HEK293 (cell line): Measurements from ENCODE around the gene RAB39A.

Experiments used
- BCL6B ChIP-seq: fragments of 450-650 bp; formaldehyde crosslinking; IDR thresholded peaks from 2 replicates; pipeline ENCODE4 v1.5.1; 2017; ENCODE audit warnings: missing biosample characterization, missing genetic modification characterization
- HIC1 ChIP-seq: fragments of 450-650 bp; formaldehyde crosslinking; IDR thresholded peaks from 2 replicates; pipeline ENCODE4 v1.5.1; 2016; ENCODE audit warnings: missing biosample characterization, missing genetic modification characterization
- IKZF3 ChIP-seq: fragments of 450-650 bp; IDR thresholded peaks from 2 replicates; pipeline ENCODE4 v1.5.0; 2018; ENCODE audit warnings: missing biosample characterization, mild to moderate bottlenecking, missing genetic modification characterization, moderate library complexity
- KLF1 ChIP-seq: fragments of 450-650 bp; formaldehyde crosslinking; IDR thresholded peaks from 2 replicates; pipeline ENCODE4 v1.5.1; 2016; ENCODE audit warnings: missing biosample characterization, missing genetic modification characterization
- KLF10 ChIP-seq: fragments of 450-650 bp; IDR thresholded peaks from 2 replicates; pipeline ENCODE4 v1.5.1; 2018; ENCODE audit warnings: missing biosample characterization, mild to moderate bottlenecking, missing genetic modification characterization
- KLF9 ChIP-seq: fragments of 450-650 bp; formaldehyde crosslinking; IDR thresholded peaks from 2 replicates; pipeline ENCODE4 v1.5.1; 2016; ENCODE audit warnings: missing biosample characterization, missing genetic modification characterization, low read depth
- PRDM2 ChIP-seq: fragments of 450-650 bp; formaldehyde crosslinking; IDR thresholded peaks from 2 replicates; pipeline ENCODE4 v1.5.1; 2016; ENCODE audit warnings: missing biosample characterization, missing genetic modification characterization, borderline replicate concordance
- TCF7L2 ChIP-seq: IDR thresholded peaks from 2 replicates; pipeline ENCODE4 v1.6.1; 2011; ENCODE audit warnings: low read depth, mild to moderate bottlenecking, inconsistent platforms, low read length, moderate library complexity, borderline replicate concordance
- TRIM28 ChIP-seq: IDR thresholded peaks from 2 replicates; pipeline ENCODE4 v1.6.1; 2011; ENCODE audit warnings: low read length, control low read depth, borderline replicate concordance
- ZBTB48 ChIP-seq: fragments of 450-650 bp; formaldehyde crosslinking; IDR thresholded peaks from 2 replicates; pipeline ENCODE4 v1.5.1; 2016; ENCODE audit warnings: missing biosample characterization, missing genetic modification characterization
- ZEB2 ChIP-seq: fragments of 450-650 bp; formaldehyde crosslinking; IDR thresholded peaks from 2 replicates; pipeline ENCODE4 v1.5.1; 2016; ENCODE audit warnings: missing biosample characterization, missing genetic modification characterization
- ZFHX2 ChIP-seq: fragments of 450-650 bp; formaldehyde crosslinking; conservative IDR thresholded peaks from 2 replicates; pipeline ENCODE4 v1.5.1; 2016; ENCODE audit warnings: missing biosample characterization, missing genetic modification characterization
- ZNF10 ChIP-seq: fragments of 450-650 bp; formaldehyde crosslinking; IDR thresholded peaks from 2 replicates; pipeline ENCODE4 v1.5.1; 2017; ENCODE audit warnings: missing biosample characterization, missing genetic modification characterization
- ZNF398 ChIP-seq: fragments of 450-650 bp; formaldehyde crosslinking; IDR thresholded peaks from 2 replicates; pipeline ENCODE4 v1.5.1; 2017; ENCODE audit warnings: missing biosample characterization, missing genetic modification characterization
- ZNF513 ChIP-seq: fragments of 450-650 bp; IDR thresholded peaks from 2 replicates; pipeline ENCODE4 v1.5.1; 2018; ENCODE audit warnings: missing biosample characterization, missing genetic modification characterization
- ZNF530 ChIP-seq: fragments of 450-650 bp; formaldehyde crosslinking; IDR thresholded peaks from 2 replicates; pipeline ENCODE4 v1.5.1; 2016; ENCODE audit warnings: low read depth, missing biosample characterization, missing genetic modification characterization
- ZNF549 ChIP-seq: fragments of 450-650 bp; IDR thresholded peaks from 2 replicates; pipeline ENCODE4 v1.5.1; 2018; ENCODE audit warnings: missing biosample characterization, missing genetic modification characterization, mild to moderate bottlenecking, inconsistent platforms, moderate library complexity
- ZNF555 ChIP-seq: fragments of 450-650 bp; formaldehyde crosslinking; conservative IDR thresholded peaks from 2 replicates; pipeline ENCODE4 v1.5.1; 2017; ENCODE audit warnings: missing biosample characterization, mild to moderate bottlenecking, missing genetic modification characterization, inconsistent platforms
- ZNF610 ChIP-seq: fragments of 450-650 bp; formaldehyde crosslinking; IDR thresholded peaks from 2 replicates; pipeline ENCODE4 v1.5.1; 2016; ENCODE audit warnings: missing biosample characterization, missing genetic modification characterization, borderline replicate concordance
- ZNF629 ChIP-seq: fragments of 450-650 bp; formaldehyde crosslinking; IDR thresholded peaks from 2 replicates; pipeline ENCODE4 v1.5.1; 2017; ENCODE audit warnings: missing biosample characterization, missing genetic modification characterization
- ZNF660 ChIP-seq: fragments of 450-650 bp; IDR thresholded peaks from 2 replicates; pipeline ENCODE4 v1.5.1; 2018; ENCODE audit warnings: missing biosample characterization, mild to moderate bottlenecking, missing genetic modification characterization
- ZNF747 ChIP-seq: fragments of 450-650 bp; formaldehyde crosslinking; IDR thresholded peaks from 2 replicates; pipeline ENCODE4 v1.5.1; 2016; ENCODE audit warnings: missing biosample characterization, missing genetic modification characterization
- ZSCAN30 ChIP-seq: fragments of 450-650 bp; IDR thresholded peaks from 2 replicates; pipeline ENCODE4 v1.5.1; 2018; ENCODE audit warnings: missing biosample characterization, mild to moderate bottlenecking, missing genetic modification characterization, moderate library complexity
- ZSCAN5A ChIP-seq: fragments of 450-650 bp; formaldehyde crosslinking; IDR thresholded peaks from 2 replicates; pipeline ENCODE4 v1.5.1; 2016; ENCODE audit warnings: missing biosample characterization, missing genetic modification characterization

The RAB39A gene

GRCh38 chr11:107928046-107928766, at the start of gene RAB39A (continued):
- TF ChIP-seq ZSCAN30 (tag by site-specific recombination): peak; percentile 79
- TF ChIP-seq ZNF629 (tag by site-specific recombination): peak; percentile 20; the same call in 1 of the 2 replicates
- TF ChIP-seq ZEB2 (tag by site-specific recombination): peak; percentile 66; the same call in 1 of the 2 replicates
- TF ChIP-seq KLF1 (tag by site-specific recombination): peak; percentile 65
- no peak for TF ChIP-seq ZNF747
- no peak for TF ChIP-seq ZNF555 (tag by site-specific recombination)
- no peak for TF ChIP-seq PRDM2 (tag by site-specific recombination)
- 0 out of 2 replicates have a peak, but pooled peaks have one; percentile 47 for TF ChIP-seq ZNF660 (tag by site-specific recombination)
- no peak for TF ChIP-seq TCF7L2
- TF ChIP-seq IKZF3 (tag by site-specific recombination): peak; percentile 78
- 0 out of 2 replicates have a peak, but pooled peaks have one; percentile 20 for TF ChIP-seq ZNF610 (tag by site-specific recombination)
- no peak for TF ChIP-seq ZNF530 (tag by site-specific recombination)
- peak; percentile 54; the same call in 1 of the 2 replicates for TF ChIP-seq HIC1 (tag by site-specific recombination)
- TF ChIP-seq ZNF549: no peak
- no peak for TF ChIP-seq ZNF513 (tag by site-specific recombination)
- no peak for TF ChIP-seq BCL6B (tag by site-specific recombination)
- no peak for TF ChIP-seq ZNF10
- no peak for TF ChIP-seq ZNF398
- TF ChIP-seq TRIM28: no peak
- TF ChIP-seq KLF10 (tag by site-specific recombination): peak; percentile 76
- peak; percentile 71 for TF ChIP-seq ZBTB48 (tag by site-specific recombination)
- TF ChIP-seq KLF9 (tag by site-specific recombination): peak; percentile 65
- TF ChIP-seq ZFHX2 (tag by site-specific recombination): peak; percentile 45; the same call in 1 of the 2 replicates
- TF ChIP-seq ZSCAN5A: peak; percentile 42; the same call in 1 of the 2 replicates
